NCI-H524 treated with DMSO at 0.1 percent for 48 hours (cell line): Measurements from ENCODE around the gene NHLH1.

ENCODE experiments used
- DNase-seq: peaks from one replicate; lab custom pipeline; 2025; lab: John Stamatoyannopoulos, UW

Gene NHLH1

DNA sequence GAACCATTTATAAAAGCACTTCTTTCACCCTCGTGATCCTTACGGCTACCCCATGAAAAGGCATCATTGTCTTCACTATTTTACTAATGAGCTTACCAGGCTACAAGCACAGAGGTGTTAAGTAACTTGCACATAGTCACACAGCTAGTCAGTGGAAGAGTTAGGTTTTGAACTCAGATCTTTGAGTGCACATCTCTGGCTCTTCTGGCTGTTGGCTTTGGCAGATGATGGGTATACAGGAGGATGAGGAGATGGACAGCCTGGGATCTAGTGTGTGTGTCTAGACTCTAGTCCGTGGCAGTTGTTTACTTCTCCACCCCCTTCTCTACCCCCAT is 45.1 kb downstream of the NHLH1 start:
- no peak for DNase-seq

DNA sequence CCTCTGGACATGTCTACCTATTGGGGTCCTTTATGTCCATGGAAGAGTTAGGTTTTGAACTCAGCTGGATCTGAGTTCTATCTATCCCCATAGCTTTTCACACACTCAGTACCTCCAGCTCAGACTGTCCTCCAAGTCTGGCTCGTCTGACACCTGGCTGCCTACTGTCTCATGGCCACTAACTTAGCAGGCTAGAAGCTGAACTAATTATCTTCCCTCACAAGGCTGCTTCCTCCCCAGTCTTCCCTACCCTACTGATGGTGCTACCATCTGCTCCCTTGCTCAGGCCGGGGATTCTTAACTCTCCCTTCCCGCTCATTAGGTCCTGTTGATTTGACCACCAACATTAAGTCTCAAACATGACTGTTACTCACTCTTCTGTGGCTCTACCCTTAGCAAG is 46.8 kb downstream of the NHLH1 start:
- DNase-seq = no peak

DNA sequence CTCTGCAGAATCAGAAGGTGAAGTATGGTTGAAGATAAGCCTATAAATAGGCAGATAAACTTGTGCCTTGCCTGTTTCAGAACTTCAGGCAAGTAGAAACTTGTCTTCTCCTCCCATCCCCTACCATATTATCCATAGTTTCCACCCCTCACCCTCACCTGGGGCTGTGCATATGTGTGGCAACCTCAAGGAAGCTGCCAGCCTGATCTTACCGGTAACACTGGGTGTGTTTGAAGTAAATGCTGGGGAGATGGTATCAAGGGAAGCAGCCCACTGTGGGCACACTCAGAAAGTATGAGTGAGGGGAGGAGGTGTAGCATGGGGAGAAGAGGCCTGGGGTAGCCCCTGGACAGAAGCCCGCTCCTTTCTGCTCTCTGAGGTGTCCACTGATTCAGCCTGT is 48.0 kb downstream of the NHLH1 start:
- DNase-seq = no peak

GRCh38 chr1:160415696-160416290 is 48.9 kb downstream of the NHLH1 start:
- no peak for DNase-seq

DNA sequence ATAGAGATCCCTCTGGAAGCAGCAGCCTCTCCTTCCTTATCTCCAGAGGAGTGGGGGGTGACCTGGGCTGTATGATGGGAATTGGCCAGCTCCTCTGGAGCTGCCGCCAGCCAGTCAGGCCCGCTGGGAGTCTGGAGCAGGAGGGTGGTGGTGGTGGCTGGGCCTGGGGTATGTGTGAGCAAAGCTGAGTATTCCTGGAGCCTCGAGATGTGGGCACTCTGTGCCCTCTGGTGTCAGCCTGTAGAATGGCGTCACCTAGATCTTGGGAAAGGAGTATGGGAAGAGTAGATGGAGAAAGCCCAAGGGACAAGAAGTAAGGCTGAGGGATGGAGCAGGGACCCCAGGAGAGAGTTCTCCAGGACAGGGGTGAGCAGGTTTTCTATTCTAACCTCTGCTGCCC is 49.5 kb downstream of the NHLH1 start:
- DNase-seq = no peak

- DNase-seq = no peak
Observed at GRCh38 chr1:160418483-160418882, 51.6 kb downstream of the NHLH1 start.

DNA sequence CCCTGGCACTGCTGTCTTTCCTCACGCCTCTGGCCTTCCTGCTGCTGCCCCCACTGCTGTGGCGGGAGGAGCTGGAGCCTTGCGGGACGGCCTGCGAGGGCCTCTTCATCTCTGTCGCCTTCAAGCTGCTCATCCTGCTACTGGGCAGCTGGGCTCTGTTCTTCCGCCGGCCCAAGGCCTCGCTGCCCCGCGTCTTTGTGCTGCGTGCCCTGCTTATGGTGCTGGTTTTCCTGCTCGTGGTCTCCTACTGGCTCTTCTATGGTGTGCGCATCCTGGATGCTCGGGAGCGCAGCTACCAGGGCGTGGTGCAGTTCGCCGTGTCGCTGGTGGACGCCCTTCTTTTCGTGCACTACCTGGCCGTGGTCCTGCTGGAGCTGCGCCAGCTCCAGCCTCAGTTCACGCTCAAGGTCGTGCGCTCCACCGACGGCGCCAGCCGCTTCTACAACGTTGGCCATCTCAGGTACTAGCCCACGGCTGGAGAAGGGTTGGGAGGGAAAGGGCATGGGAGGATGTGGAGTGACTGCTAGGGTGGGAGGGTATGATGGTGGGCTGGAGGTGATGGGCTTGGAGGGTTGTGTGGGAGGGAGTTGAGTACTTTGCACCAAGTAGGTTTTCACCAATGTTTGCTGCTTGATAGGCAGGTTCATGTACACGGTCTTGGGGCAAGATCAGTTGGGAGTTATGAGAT is 52.4 kb downstream of the NHLH1 start:
- no peak for DNase-seq

GRCh38 chr1:160419838-160420169 is 52.9 kb downstream of the NHLH1 start:
- DNase-seq = no peak

- no peak for DNase-seq
Observed at GRCh38 chr1:160420881-160421842, 54.3 kb downstream of the NHLH1 start.

DNA sequence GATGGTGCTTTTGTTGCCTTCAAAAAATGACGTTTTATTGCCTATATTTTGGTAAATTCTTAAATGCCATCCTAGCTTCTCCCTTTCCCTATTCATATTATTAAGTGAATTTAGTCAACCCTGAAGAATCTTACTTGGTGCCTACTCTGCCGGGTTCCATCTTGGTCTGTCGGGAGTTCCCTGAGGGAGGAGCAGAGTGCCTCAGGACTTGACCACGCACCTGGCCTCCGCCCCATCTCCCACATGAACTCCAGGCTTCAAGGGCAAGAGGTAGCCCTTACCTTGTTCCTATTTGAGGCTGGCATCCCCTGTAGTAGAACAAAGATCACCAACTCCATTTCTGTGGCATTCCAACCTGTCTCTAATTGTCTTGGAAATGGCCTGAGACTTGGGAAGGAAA is 55.0 kb downstream of the NHLH1 start:
- no peak for DNase-seq
